ENCODE results near the gene CCDC134. TPM values are rescaled to one million over a fixed set of nuclear protein-coding genes. Genes with fewer than 3 reads are reported as not detected.
"Not testable (repeated sequence)": the region's sequence is repeated elsewhere in the genome, so short reads cannot be mapped to it uniquely, and the experiment has no call there.

Gene CCDC134
- total RNA-seq, 1 experiment from 2014 or later: 5.5 TPM

- DNase-seq (ENCODE audit: extremely low read depth, low read depth): no peak
Observed at GRCh38 chr22:41821471-41822316, 21.2 kb downstream of the CCDC134 start.

DNA sequence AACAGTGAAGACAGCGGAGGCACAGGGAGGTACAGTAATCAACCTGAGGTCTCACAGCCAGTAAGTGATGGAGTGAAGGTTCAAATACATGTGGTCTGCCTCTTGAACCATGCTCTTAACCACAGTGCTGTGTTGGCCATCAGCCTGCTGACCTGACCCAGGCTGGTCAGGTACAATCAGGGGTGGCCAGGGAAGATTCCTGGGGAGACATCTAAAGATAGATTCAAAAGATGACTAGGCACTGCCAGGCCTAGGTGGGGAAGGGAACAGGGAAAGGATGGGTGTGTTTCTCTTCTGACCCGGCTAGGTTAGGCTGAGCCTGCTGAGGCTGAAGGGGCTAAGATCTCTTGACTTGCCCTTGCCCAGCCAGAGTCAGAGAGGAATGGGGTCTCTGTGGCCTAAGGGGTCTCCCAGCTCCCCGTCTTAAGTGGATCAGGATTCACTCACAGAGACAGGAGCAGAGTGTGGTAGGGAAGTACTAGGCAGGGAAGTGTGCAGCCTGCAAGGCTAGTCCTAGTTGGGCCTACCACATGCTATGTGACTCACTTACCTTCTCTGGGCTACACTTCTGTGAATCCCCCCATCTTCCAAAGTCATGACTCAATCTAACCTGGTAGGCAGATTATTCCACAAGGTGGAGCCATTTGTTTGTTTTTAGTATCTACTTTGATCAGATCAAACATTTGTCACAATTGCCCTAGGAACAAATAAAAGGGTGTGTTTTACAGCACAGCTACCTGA, 22.0 kb downstream of the CCDC134 start:
- peak; percentile 43 for DNase-seq (ENCODE audit: extremely low read depth, low read depth)

DNA sequence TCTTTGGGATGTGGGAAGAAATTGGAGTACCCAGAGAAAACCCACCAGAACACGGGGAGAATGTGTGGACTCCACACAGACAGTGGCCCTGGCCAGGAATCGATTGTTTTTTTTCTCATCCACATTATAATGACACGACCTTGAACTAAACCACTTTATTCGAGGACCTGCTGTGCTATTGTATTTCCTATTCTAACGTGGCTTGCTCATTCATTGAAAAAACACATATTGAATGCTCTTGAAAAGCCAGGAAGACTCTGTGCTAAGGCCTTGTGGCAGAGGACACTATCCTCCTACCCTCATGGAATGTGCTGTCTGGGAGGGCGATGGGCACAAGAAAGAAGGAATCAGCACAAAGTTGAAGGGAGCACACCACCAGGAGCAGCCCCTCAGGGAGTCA, 23.3 kb downstream of the CCDC134 start:
- DNase-seq (ENCODE audit: extremely low read depth, low read depth): no peak

- DNase-seq (ENCODE audit: extremely low read depth, low read depth): no peak
Observed at GRCh38 chr22:41825376-41825775, 24.9 kb downstream of the CCDC134 start.

GRCh38 chr22:41826021-41826420, 25.5 kb downstream of the CCDC134 start:
- no peak for DNase-seq (ENCODE audit: extremely low read depth, low read depth)

DNA sequence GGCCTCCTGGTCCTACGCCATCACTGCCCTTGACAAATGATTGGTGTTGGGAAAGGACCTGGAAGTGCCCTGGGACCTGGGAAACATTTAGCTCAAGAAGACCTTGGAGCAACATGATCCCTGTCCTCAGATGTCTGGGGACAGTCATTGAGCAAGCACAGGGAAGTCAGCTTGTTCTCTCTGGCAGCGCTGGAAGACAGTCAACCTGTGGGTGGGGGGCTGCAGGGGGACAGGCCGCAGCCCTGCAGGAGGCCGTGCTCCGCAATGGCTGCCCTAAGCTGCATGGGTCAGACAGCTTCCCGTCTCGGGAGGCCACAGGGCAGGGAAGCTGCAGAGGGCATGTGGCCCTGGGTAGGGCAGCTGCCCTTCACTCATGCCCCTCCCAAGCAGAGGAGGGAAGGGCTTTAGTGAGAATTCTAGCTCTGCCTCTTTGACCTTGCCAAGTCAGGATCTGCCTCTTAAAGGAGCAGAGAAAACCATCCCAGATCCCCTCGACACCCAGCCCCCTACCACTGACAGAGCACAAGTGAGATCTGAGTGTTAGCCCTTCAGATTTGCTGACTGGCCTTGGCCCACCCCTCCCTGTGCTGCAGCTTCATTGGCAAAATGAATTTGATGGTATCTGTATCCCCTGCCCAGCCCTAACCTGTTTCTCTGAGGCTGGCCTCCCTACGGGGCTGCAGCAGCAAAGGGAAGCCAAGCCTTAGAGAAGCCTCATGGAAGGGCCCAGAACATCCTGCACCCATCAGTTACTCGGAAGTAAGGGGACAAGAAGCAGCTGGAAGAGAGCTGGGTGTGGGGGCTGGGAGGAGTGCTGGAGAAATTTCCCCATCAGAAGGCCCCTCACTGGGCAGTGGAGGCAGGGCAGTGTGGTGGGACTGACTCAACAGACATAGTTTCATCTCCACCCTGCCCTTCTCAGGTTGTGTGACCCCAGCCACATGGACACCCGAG, 26.2 kb downstream of the CCDC134 start:
- no peak for DNase-seq (ENCODE audit: extremely low read depth, low read depth)

- no peak for DNase-seq (ENCODE audit: extremely low read depth, low read depth)
Observed at GRCh38 chr22:41827671-41828070, 27.2 kb downstream of the CCDC134 start.

DNA sequence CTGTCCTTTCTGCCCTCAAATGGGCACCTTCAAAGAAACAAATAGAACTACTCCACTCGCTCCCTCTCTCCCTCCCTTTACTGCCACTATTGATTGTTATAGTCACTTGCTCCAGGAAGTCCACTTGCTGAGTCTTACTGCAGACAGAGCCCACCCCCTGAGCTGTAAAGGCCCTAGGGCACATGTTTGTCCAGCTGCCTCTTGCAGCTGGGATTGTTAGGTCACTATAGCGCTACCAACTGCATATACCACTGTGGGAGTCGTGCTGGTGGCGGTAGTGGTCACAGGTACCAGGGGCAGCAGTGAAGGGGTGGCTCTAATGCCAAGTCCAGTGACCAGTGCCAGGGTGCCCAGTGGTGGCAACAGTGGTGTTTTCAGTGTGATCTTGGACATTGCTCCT, 28.0 kb downstream of the CCDC134 start:
- no peak for DNase-seq (ENCODE audit: extremely low read depth, low read depth)

DNA sequence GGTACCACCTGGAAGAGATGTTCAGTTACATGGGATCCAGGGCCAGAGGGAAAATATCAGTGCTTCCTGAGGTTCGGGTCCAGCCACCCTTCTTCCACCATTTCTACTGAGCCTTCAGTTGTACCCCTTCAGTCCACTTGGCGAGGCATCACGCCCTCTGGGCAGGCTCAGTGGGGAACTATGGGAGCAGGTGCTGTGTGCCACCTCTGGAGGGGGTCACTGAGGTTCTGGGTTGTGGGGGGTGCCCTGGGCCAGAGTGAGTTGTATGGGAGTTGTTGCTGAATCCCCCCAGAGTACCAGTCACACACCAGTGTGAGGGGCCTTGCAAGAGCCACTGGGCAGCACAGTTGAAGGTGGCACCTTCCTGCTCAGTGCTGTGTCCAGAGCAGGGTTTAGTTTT, 29.7 kb downstream of the CCDC134 start:
- DNase-seq (ENCODE audit: extremely low read depth, low read depth): no peak

- DNase-seq (ENCODE audit: extremely low read depth, low read depth): no peak
Observed at GRCh38 chr22:41831383-41831782, 30.9 kb downstream of the CCDC134 start.

DNA sequence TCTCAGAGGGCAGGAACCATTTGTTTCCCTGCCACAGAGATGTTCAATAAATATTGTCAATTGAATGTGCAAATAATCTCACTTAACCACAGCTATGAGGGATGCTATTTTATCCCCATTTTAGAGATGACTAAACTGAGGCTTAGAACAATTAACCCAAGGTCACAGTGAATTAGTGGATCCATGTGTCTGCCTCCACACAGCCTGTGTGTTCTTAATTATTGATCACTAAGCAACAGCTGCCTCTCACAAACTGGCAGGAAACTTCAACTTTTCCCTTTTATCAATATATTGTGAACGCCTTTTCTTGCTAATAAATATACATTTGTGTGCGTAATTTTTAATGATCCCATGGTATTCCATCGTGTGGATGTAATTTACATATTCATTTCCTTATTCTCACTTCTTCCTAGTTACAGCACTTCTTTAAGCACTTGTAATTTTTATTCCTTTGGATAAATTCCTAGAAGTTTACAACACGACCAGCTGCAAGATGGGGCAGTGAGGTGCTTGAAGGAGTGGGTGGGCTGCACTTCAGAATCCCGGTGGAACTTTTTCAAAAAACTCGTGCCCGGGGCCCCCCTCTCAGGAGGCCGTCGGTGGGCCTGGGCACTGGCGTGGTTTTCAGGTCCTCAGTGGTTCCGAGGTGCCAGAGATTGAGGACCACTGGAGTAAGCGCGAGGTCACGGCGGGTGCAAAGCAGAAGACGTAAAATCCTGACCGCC, 31.5 kb downstream of the CCDC134 start:
- DNase-seq (ENCODE audit: extremely low read depth, low read depth): no peak

DNA sequence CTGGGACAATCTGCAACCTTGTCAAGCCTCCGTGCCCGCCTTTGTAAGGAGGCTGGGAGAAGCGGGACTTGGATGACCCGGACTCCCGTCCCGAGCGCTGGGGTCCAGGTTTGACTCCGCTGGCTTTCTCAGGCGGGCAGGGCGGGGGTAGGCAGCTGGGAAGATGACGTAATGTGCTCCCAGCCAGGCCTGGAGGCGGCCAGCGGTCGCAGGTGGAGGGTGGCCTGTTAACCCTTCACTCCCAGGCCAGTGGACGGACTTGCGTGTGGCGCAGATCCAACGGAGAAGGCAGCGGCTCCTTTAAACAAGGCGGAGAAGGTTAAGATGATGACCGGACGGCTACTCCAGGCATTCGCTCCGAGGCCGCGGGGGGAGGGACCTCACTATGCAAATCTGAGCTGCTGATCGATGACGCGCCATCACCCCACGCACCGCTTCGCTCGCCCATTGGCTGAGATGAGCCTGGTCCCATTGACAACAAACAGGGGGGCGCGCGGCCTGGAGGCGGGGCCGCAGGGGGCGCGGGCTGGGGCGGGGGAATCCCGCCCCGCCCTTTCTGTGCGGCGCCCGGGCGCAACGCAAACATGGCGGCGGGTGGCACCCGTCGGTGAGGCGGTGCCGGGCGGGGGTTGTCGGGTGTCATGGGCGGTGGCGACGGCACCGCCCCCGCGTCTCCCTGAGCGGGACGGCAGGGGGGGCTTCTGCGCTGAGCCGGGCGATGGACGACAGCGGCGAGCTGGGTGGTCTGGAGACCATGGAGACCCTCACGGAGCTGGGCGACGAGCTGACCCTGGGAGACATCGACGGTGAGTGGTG, 32.3 kb downstream of the CCDC134 start, which contains the start of gene SREBF2:
TSS of gene SREBF2 (plus strand) at position 553 of the 816 bp plus-strand sequence. CDS start at position 719, 166 bp downstream.
- peak; percentile 98 for DNase-seq (ENCODE audit: extremely low read depth, low read depth)

DNA sequence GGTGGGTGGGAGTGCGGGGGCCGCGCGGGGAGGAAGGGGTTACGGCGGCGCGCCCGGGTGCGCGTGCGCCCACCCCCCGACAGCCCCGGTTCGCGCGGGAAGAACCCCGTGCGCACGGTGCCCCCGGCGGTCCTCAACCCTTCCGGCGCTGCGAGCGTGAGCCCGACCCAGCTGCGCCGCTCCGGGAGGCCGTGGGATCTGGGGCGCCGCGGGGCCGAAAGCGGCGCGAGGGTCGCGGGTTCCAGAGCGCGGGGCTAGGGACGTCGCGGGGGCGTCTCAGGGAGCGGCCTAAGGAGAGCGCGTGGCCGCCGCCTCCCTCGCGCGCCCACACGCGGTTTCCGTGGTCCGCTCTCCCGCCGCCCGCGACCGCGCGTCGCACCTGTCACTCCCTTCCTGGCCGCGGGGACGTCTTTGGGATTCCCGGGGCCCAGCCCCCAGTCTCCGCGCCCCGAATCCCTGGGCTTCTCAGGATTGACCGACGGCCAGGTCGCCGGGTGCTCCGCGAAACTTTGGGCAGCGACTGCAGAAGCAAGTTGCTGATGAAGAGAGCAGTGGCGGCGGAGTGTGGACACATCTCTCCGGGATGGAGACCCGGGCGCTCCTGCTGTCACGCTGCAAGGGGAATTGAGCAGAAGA, 33.0 kb downstream of the CCDC134 start:
- no peak for DNase-seq (ENCODE audit: extremely low read depth, low read depth)

- no peak for DNase-seq (ENCODE audit: extremely low read depth, low read depth)
Observed at GRCh38 chr22:41834005-41834944, 33.8 kb downstream of the CCDC134 start.

DNA sequence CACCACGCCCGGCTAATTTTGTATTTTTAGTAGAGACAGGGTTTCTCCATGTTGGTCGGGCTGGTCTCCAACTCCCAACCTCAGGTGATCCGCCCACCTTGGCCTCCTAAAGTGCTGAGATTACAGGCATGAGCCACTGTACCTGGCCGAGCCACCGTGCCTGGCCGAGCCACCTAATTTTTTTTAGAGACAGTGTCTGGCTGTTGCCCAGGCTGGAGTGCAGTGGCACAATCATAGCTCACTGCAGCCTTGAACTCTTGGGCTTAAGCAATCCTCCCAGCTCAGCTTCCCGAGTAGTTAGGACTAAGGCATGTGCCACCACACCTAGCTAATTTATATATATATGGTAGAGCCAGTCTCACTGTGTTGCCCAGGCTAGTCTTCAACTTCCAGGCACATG, 35.0 kb downstream of the CCDC134 start:
- DNase-seq (ENCODE audit: extremely low read depth, low read depth): not testable (repeated sequence)

- no peak for DNase-seq (ENCODE audit: extremely low read depth, low read depth)
Observed at GRCh38 chr22:41836551-41836950, 36.1 kb downstream of the CCDC134 start.

- DNase-seq (ENCODE audit: extremely low read depth, low read depth): no peak
Observed at GRCh38 chr22:41838842-41839618, 38.6 kb downstream of the CCDC134 start.
